ENCODE data around the gene G0S2.

DNA sequence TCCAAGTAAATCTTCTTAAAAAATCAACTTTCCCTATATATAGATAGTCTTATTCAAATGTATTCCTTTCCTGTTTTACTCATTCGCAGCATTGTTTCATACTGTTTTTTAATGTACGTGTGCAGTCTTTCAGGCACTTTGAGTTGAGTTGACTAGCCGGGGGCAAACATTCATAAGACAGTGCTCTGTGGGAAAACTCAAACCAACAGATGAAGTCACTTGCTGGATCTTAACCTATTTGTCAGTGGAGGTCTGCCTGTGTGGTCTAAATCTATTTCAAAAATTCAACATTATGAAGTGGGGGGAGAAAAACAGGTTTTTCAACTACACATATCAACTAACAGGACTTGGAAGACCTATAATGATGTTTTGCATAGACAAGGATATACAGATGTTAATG lies 35.6 kb downstream of the G0S2 start:
- TF ChIP-seq, protein P1, sequence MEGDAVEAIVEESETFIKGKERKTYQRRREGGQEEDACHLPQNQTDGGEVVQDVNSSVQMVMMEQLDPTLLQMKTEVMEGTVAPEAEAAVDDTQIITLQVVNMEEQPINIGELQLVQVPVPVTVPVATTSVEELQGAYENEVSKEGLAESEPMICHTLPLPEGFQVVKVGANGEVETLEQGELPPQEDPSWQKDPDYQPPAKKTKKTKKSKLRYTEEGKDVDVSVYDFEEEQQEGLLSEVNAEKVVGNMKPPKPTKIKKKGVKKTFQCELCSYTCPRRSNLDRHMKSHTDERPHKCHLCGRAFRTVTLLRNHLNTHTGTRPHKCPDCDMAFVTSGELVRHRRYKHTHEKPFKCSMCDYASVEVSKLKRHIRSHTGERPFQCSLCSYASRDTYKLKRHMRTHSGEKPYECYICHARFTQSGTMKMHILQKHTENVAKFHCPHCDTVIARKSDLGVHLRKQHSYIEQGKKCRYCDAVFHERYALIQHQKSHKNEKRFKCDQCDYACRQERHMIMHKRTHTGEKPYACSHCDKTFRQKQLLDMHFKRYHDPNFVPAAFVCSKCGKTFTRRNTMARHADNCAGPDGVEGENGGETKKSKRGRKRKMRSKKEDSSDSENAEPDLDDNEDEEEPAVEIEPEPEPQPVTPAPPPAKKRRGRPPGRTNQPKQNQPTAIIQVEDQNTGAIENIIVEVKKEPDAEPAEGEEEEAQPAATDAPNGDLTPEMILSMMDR (conservative IDR thresholded peaks at IDR 0.05; ENCODE audit: low read depth, low read length) = no peak
- TF ChIP-seq RAD21 (IDR thresholded peaks at IDR 0.05; ENCODE audit: low read length) (no peak), CHD1 (IDR thresholded peaks at IDR 0.05; ENCODE audit: low read depth, low read length) (no peak), POLR2A (IDR thresholded peaks at IDR 0.05; ENCODE audit: low read depth, low read length) (no peak), CEBPB (IDR thresholded peaks at IDR 0.05; ENCODE audit: low read depth, low read length) (no peak)
- TF ChIP-seq, protein P2, sequence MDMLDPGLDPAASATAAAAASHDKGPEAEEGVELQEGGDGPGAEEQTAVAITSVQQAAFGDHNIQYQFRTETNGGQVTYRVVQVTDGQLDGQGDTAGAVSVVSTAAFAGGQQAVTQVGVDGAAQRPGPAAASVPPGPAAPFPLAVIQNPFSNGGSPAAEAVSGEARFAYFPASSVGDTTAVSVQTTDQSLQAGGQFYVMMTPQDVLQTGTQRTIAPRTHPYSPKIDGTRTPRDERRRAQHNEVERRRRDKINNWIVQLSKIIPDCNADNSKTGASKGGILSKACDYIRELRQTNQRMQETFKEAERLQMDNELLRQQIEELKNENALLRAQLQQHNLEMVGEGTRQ (IDR thresholded peaks at IDR 0.05; ENCODE audit: low read depth, low read length) = no peak
